ENCODE measurements around the gene JUNB. TPM values are rescaled to one million over a fixed set of nuclear protein-coding genes. Genes with fewer than 3 reads are reported as not detected.
A peak's percentile ranks its signal among the peaks of the same experiment; 100 is the strongest.

JUNB gene
- total RNA-seq, 3 donors from 2014 or later: 108 to 581 (median 320) TPM

GRCh38 chr19:12783849-12784393 is 7.4 kb upstream of the JUNB start:
- Histone ChIP-seq H3K4me3 (peak overlapping the region; percentile 45 to 65 (median 61)), H3K27me3 (no peaks in the 10 kb centered on the region), H3K4me1 (peaks cover 16 to 39% of the 10 kb centered on the region in 2 donors), H3K9me3 (no peaks in the 10 kb centered on the region), H3K27ac (peak overlapping the region; percentile 98 to 100), H3K36me3 (no peaks in the 10 kb centered on the region)
- TF ChIP-seq CTCF (IDR thresholded peaks at IDR 0.05): no peak
- no peak for TF ChIP-seq POLR2AphosphoS5 (IDR thresholded peaks at IDR 0.05)
- no peak for TF ChIP-seq POLR2A (IDR thresholded peaks at IDR 0.05)
- DNase-seq (ENCODE audit: low spot score in 2 of 2): peak in 1 of 2 donors; percentile 69
- intact Hi-C loops (cut with DNase I; ENCODE audit: low total_unique reads): no loop called here

GRCh38 chr19:12784394-12784870 is 6.9 kb upstream of the JUNB start:
- H3K36me3 ChIP-seq: no peaks in the 10 kb centered on the region
- H3K27ac ChIP-seq: peak overlapping the region; percentile 98 to 100
- H3K9me3 ChIP-seq: no peaks in the 10 kb centered on the region
- TF ChIP-seq POLR2A (IDR thresholded peaks at IDR 0.05): no peak
- TF ChIP-seq POLR2AphosphoS5 (IDR thresholded peaks at IDR 0.05): peak in 1 of 3 donors; percentile 7
- TF ChIP-seq CTCF (IDR thresholded peaks at IDR 0.05): no peak
- intact Hi-C loops (cut with DNase I; ENCODE audit: low total_unique reads): no loop called here
- DNase-seq (ENCODE audit: low spot score in 2 of 2): no peak
- H3K4me3 ChIP-seq: peak overlapping the region in 1 of 3 donors; percentile 65
- no peaks in the 10 kb centered on the region for H3K27me3 ChIP-seq
- H3K4me1 ChIP-seq: peaks cover 14 to 44% of the 10 kb centered on the region in 2 donors

GRCh38 chr19:12784871-12785430 is 6.3 kb upstream of the JUNB start:
- H3K4me3 ChIP-seq: no peak overlapping the region
- no peaks in the 10 kb centered on the region for H3K27me3 ChIP-seq
- H3K27ac ChIP-seq: peak overlapping the region; percentile 98 to 100

GRCh38 chr19:12785431-12786031 is 5.8 kb upstream of the JUNB start:
- Histone ChIP-seq H3K27ac (peak overlapping the region; percentile 98 to 100), H3K27me3 (no peaks in the 10 kb centered on the region), H3K4me1 (peaks cover 18 to 44% of the 10 kb centered on the region in 2 donors), H3K9me3 (no peaks in the 10 kb centered on the region), H3K36me3 (no peaks in the 10 kb centered on the region), H3K4me3 (no peak overlapping the region)
- intact Hi-C loops (cut with DNase I; ENCODE audit: low total_unique reads): no loop called here
- no peak for DNase-seq (ENCODE audit: low spot score in 2 of 2)
- TF ChIP-seq POLR2A (IDR thresholded peaks at IDR 0.05) (no peak), CTCF (IDR thresholded peaks at IDR 0.05) (no peak), POLR2AphosphoS5 (IDR thresholded peaks at IDR 0.05) (no peak)

More at GRCh38 chr19:12784871-12785430, 6.3 kb upstream of the JUNB start:
- Histone ChIP-seq H3K36me3 (no peaks in the 10 kb centered on the region), H3K9me3 (no peaks in the 10 kb centered on the region), H3K4me1 (peaks cover 18 to 44% of the 10 kb centered on the region in 2 donors)
- DNase-seq (ENCODE audit: low spot score in 2 of 2): no peak
- no peak for TF ChIP-seq CTCF (IDR thresholded peaks at IDR 0.05)
- TF ChIP-seq POLR2AphosphoS5 (IDR thresholded peaks at IDR 0.05): peak in 1 of 3 donors; percentile 1
- no peak for TF ChIP-seq POLR2A (IDR thresholded peaks at IDR 0.05)
- intact Hi-C loops (cut with DNase I; ENCODE audit: low total_unique reads): no loop called here

Data from breast epithelium (tissue), 4 donors.